GM12892 (cell line): ENCODE results near the gene NOP56.

Source experiments
- POLR2A ChIP-seq: IDR thresholded peaks from 2 replicates; pipeline ENCODE4 v1.6.1; 2011; ENCODE audit warnings: low read depth, low read length, control low read depth
- POLR2AphosphoS5 ChIP-seq: IDR thresholded peaks from 2 replicates; pipeline ENCODE4 v1.6.1; 2011; ENCODE audit warnings: low read depth, low read length, control low read depth
- TAF1 ChIP-seq: IDR thresholded peaks from 2 replicates; pipeline ENCODE4 v1.6.1; 2011; ENCODE audit warnings: low read depth, mild to moderate bottlenecking, control low read depth, low read length, borderline replicate concordance

- TF ChIP-seq POLR2A (peak; percentile 99), POLR2AphosphoS5 (peak; percentile 98), TAF1 (peak; percentile 97)
These were observed at the start of gene NOP56 for GRCh38 chr20:2651772-2652723.
